Measurements from ENCODE around the gene ELMO3.

Gene ELMO3

DNA sequence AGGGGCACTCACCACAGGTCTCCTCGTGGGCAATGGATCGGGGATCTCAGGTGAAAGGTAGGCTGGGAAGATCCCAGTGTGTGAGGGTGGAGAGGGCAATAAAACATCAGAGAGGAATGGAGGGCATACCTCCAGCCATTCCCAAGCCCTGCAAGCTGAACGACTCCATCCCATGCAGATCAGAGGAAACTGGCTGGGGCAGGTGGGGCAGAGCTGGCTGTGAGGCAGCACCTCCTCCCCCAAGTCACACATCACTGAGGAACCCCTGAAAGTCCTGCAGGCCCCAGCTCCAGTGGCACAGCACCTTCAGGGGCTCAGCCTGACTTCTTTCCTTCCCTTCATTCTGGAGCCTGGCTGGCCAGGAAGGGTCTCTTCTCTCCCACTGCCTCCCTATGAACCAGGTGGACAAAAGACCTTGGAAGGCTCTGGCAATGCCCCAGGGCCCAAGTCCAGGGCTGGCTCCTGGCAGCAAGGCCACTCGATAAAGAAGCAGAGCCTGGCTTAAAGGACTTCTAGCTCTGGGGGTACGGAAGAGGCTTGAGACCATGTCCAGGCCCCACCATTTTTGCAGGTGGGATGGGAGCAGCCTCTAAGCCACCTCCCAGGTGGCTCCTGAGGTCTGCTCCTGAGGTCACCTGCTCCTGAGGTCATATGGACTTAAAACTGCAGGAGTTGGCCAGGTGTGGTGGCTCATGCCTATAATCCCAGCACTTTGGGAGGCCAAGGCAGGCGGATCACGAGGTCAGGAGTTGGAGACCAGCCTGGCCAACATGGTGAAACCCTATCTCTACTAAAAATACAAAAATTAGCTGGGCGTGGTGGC is 14.5 kb downstream of the ELMO3 start:
- no peak overlapping the region for H2AFZ ChIP-seq (ENCODE audit: low read depth, low read length)
- no peak overlapping the region for H3K4me3 ChIP-seq (ENCODE audit: low read length)
- H3K27me3 ChIP-seq (ENCODE audit: insufficient read depth, low read length) = no peaks in the 10 kb centered on the region
- H3K36me3 ChIP-seq (ENCODE audit: insufficient read depth, low read length) = peaks cover 18% of the 10 kb centered on the region
- no peaks in the 10 kb centered on the region for H3K4me1 ChIP-seq (ENCODE audit: insufficient read depth, low read length)
- H3K9me3 ChIP-seq (ENCODE audit: low read length) = no peaks in the 10 kb centered on the region

DNA sequence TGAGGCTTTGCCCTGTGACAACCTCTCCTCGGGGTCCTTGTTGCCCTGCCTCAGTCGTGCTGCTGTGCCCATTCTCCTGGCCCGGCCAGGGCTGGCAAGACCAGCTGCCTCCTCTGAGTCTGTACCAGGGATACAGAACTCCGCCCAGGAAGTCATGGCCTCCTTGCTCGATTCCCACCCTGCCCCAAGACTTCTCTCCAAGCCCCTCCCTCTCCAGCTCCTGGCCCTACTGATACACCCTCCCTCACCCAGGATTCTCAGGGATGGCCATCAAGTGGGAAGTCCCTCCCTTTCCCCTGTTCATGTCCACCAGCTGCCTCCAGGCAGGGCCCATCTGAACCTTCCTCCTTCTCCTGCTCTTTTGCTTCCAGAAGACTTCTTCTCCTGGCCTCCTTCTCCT is 16.8 kb downstream of the ELMO3 start:
- H3K9me3 ChIP-seq (ENCODE audit: low read length) = no peaks in the 10 kb centered on the region
- H3K36me3 ChIP-seq (ENCODE audit: insufficient read depth, low read length) = peaks cover 15% of the 10 kb centered on the region
- H3K27me3 ChIP-seq (ENCODE audit: insufficient read depth, low read length) = no peaks in the 10 kb centered on the region
- no peak overlapping the region for H2AFZ ChIP-seq (ENCODE audit: low read depth, low read length)
- H3K4me1 ChIP-seq (ENCODE audit: insufficient read depth, low read length) = no peaks in the 10 kb centered on the region
- no peak overlapping the region for H3K4me3 ChIP-seq (ENCODE audit: low read length)

DNA sequence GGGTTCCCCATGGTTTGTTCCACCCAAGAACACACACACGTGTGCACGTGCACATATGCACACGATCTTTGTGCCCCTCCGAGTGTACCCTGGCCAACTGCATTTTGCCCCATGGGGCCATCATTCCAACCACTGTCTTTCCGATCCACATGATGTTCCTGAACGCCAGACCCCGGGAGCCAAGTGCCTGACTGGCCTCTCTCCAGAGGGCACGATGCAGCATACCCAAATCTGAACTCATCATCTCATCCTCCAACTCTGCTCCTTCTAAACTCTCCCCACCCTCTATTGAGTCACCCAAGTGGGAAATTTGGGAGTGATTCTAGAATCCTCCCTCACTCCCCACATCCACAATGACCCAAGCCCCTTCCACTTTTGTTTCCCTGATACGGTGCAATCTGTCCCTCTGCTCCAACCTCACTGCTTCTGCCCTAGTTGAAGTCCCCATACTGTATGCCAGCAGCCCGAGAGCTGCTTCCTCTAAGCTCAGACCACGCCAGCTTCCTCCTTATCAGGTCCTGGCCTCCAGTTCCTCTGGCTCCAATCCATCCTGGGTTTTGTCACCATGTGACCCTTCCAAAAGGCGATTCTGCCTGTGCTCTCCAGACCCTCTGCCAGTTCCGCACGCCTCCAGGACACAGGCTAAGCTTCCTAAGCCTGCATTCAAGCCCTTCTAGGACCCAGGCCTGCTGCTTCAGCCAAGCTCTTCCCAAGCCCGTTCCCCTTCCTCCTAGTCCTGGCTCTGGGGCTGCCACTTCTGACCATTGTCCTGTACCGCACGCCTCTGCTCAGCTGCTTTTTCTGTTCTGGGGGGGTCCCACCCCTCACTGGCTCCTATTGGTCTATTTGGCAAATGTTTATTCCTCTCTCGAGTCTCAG is 17.9 kb downstream of the ELMO3 start:
- H3K4me3 ChIP-seq (ENCODE audit: low read length) = no peak overlapping the region
- H3K27me3 ChIP-seq (ENCODE audit: insufficient read depth, low read length) = no peaks in the 10 kb centered on the region
- no peak overlapping the region for H2AFZ ChIP-seq (ENCODE audit: low read depth, low read length)
- H3K36me3 ChIP-seq (ENCODE audit: insufficient read depth, low read length) = peaks cover 10% of the 10 kb centered on the region
- H3K4me1 ChIP-seq (ENCODE audit: insufficient read depth, low read length) = no peaks in the 10 kb centered on the region
- H3K9me3 ChIP-seq (ENCODE audit: low read length) = no peaks in the 10 kb centered on the region

DNA sequence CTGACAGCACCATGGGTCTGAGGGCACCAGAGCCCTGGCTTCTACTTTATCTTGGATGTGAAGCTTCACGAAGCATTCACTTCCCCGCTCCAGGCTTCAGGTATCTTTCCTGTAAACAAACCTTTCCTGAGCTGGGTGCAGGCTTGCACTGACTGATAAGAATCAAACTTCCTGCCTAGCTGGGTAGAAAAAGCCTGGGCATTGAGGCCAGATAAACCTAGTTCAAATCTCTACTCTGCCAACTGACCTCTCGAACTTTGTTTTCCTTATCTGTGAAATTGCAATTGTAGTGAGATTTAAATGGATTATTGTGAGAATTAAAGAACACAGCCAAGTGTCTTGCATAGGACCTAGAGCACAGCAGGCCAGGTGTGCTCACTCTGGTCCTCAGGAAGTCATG is 25.1 kb downstream of the ELMO3 start:
- H3K4me3 ChIP-seq (ENCODE audit: low read length) = no peak overlapping the region
- peaks cover 21% of the 10 kb centered on the region for H3K4me1 ChIP-seq (ENCODE audit: insufficient read depth, low read length)
- no peaks in the 10 kb centered on the region for H3K9me3 ChIP-seq (ENCODE audit: low read length)

DNA sequence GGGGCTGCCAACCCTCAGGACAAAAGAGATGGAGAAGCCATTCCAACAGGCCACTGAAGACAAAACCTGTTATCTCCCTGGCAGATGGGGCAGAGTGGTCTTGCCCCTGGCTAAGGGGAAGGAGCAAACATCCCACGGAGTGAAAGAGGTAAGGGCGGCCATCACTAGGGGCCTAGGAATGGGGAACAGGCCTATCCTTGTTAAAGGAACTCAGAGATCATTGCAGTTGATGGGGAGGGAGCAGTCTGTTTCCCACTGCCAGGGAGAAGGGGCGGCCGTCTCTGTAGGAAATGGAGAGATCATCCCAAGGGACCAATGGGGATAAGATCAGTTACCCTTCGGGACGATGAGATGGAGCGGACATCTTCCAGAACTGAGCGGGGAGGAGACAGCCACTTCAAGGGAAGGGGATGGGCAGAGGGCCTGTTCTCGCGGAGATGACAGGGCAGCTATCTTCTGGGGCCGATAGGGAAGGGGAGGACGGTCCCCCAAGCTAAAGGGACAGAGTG is 27.4 kb downstream of the ELMO3 start:
- H3K9me3 ChIP-seq (ENCODE audit: low read length) = no peaks in the 10 kb centered on the region
- H3K36me3 ChIP-seq (ENCODE audit: insufficient read depth, low read length) = peaks cover 33% of the 10 kb centered on the region
- peak overlapping the region; percentile 80 for H3K4me3 ChIP-seq (ENCODE audit: low read length)
- no peaks in the 10 kb centered on the region for H3K27me3 ChIP-seq (ENCODE audit: insufficient read depth, low read length)
- peak overlapping the region; percentile 18 for H2AFZ ChIP-seq (ENCODE audit: low read depth, low read length)
- H3K4me1 ChIP-seq (ENCODE audit: insufficient read depth, low read length) = peaks cover 21% of the 10 kb centered on the region

More for the DNA sequence above, 25.1 kb downstream of the ELMO3 start:
- H3K27me3 ChIP-seq (ENCODE audit: insufficient read depth, low read length) = no peaks in the 10 kb centered on the region
- H2AFZ ChIP-seq (ENCODE audit: low read depth, low read length) = no peak overlapping the region
- peaks cover 10% of the 10 kb centered on the region for H3K36me3 ChIP-seq (ENCODE audit: insufficient read depth, low read length)

DNA sequence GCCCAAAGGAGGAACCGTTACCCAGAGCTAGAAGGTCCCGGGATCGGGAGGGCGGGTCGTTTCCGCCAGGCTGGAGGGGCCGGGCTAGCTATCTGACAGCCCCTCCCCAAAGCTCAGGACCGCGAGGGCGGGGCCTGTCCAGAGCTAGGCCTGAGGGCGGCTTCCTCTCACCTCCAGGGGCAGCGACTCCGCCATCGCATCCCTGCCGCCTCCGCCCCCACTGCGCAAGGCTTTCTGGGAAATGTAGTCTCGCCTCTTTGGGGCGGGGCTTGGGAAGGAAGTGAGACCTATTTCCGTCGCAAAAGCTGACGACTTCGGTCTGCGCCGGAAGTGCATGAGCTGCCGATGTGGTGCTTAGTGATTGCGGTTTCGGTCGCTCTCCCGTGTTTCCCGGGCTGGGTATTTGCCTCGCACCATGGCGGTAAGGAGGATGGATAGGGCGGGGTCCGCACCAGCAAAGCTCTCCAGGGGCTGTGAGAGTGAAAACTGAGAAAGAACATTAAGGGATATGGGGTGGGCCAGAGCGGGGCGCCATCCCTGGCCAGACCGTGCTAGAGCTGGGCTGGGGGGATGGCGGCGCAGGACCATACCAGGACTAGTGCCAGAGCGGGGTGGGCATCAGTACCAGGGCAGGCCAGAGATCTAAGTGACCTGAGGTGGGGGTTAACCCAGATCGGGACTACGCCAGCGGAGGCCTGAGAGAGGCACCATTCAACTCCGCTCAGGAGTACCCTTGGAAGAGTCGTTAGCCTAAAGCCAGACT is 28.1 kb downstream of the ELMO3 start, which contains the start of gene TMEM208:
Gene TMEM208, plus strand, starts transcription at position 327 of the 763 bp plus-strand sequence. Its CDS starts 89 bp downstream, at position 416.
- Histone ChIP-seq H3K36me3 (ENCODE audit: insufficient read depth, low read length) (peaks cover 40% of the 10 kb centered on the region), H3K27me3 (ENCODE audit: insufficient read depth, low read length) (no peaks in the 10 kb centered on the region), H2AFZ (ENCODE audit: low read depth, low read length) (peak within 1 kb of the TSS; percentile 57), H3K9me3 (ENCODE audit: low read length) (no peaks in the 10 kb centered on the region), H3K4me1 (ENCODE audit: insufficient read depth, low read length) (peaks cover 21% of the 10 kb centered on the region), H3K4me3 (ENCODE audit: low read length) (peak within 1 kb of the TSS; percentile 80)

DNA sequence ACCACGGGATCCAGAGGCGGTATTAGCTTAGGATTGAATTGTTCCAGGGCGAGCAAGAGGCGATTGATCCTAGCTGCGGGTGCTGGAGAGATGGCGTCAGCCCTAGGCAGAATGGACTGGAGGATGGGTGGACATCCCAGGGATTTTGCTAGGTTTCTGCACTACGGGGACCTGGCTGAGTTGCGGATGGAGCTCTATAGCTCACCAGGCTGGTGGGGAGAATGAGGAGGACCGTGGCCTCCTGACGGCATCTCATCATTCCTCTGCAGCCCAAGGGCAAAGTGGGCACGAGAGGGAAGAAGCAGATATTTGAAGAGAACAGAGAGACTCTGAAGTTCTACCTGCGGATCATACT is 28.6 kb downstream of the ELMO3 start:
- Histone ChIP-seq H3K27me3 (ENCODE audit: insufficient read depth, low read length) (no peaks in the 10 kb centered on the region), H3K4me1 (ENCODE audit: insufficient read depth, low read length) (peaks cover 21% of the 10 kb centered on the region), H3K9me3 (ENCODE audit: low read length) (no peaks in the 10 kb centered on the region), H3K4me3 (ENCODE audit: low read length) (peak overlapping the region; percentile 80), H3K36me3 (ENCODE audit: insufficient read depth, low read length) (peaks cover 40% of the 10 kb centered on the region), H2AFZ (ENCODE audit: low read depth, low read length) (peak overlapping the region; percentile 57)

DNA sequence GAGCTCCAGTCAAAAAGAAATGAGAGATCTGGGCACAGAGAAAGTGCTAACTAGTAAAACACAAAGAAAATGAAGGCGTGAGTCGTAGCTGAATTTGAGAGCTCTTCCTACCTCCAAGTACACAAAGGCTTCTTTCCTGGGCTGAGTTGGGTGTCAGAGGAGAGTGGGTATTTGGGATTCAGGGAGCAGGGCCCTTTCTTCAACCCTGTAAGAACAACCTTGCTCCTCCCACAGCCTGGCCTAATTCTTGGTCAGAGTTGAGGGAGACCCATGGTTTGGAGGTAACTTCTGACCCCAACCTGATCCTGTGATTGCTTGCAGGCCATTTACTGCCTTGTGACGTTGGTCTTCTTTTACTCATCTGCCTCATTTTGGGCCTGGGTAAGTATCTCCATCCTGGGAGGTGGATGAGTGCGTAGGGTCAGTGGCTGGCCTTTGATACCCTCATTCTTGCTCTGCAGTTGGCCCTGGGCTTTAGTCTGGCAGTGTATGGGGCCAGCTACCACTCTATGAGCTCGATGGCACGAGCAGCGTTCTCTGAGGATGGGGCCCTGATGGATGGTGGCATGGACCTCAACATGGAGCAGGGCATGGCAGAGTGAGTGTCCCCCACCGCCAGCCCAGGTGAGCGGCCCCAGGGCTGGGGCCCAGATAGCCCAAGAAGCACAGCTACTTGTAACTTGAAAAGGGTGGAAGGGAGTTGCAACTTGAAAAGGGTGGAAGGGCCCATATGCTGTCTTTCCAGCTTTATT is 29.3 kb downstream of the ELMO3 start:
- Histone ChIP-seq H3K4me3 (ENCODE audit: low read length) (peak overlapping the region; percentile 80), H3K27me3 (ENCODE audit: insufficient read depth, low read length) (no peaks in the 10 kb centered on the region), H3K36me3 (ENCODE audit: insufficient read depth, low read length) (peaks cover 37% of the 10 kb centered on the region), H3K9me3 (ENCODE audit: low read length) (no peaks in the 10 kb centered on the region), H3K4me1 (ENCODE audit: insufficient read depth, low read length) (peaks cover 21% of the 10 kb centered on the region), H2AFZ (ENCODE audit: low read depth, low read length) (no peak overlapping the region)

DNA sequence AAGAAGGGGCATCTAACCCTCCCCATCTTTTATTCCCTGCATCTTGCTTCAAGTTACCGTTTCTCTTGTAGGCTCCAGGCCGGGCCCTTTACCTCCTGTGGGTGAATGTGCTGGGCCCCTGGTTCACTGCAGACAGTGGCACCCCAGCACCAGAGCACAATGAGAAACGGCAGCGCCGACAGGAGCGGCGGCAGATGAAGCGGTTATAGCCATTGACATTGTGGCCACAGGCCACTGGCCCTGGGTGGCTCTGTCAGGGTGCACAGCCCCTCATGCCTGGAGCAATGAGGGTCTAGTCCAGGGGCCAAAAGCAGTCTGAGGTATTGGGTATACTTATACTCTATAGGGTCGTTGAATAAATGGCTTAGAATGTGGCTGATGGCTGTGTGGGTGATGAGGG is 30.0 kb downstream of the ELMO3 start:
- H3K9me3 ChIP-seq (ENCODE audit: low read length) = no peaks in the 10 kb centered on the region
- peaks cover 40% of the 10 kb centered on the region for H3K36me3 ChIP-seq (ENCODE audit: insufficient read depth, low read length)
- peaks cover 21% of the 10 kb centered on the region for H3K4me1 ChIP-seq (ENCODE audit: insufficient read depth, low read length)
- H3K27me3 ChIP-seq (ENCODE audit: insufficient read depth, low read length) = no peaks in the 10 kb centered on the region
- no peak overlapping the region for H2AFZ ChIP-seq (ENCODE audit: low read depth, low read length)
- no peak overlapping the region for H3K4me3 ChIP-seq (ENCODE audit: low read length)

DNA sequence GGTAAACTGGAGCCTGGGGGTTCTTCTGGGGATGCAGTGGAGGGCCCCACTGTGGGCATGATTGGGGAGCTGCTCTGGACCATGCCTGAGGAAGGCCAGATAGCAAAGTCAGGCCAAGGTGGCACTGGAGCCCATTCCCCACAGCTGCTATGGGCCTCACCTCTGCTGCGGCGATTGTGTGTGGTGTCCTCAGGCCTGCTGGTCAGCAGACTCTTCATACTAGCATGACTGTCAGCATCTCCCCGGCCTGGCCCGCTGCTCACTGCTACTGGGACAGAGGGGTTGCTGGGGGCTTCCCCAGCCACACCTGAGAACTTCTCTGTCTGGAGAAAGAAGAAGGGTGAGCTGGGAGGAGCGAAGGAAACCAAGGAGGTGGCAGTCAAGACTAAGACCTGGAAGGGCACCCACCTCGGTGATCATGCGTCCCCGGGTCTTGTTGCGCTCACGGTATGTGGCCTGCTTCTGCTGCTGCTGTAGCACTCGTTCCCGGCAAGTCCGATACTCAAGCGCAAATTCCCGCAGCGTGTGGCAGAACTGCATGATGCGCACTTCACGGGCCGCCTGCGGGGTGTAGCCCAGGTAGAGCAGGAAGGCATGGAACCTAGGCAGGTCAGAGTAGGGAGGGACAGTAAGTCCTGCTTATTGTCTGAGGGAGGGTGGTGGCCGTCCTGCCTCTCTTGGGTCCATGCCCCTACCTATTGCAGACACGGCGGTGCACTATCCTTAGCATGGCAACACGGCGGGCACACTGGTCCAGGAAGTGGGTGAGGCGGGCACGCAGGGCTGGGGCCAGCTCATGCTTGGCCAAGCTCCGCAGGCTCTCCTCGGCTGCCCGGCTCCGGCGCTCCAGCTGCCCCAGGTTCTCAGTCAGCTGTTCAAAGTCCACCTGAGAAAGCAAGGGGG is 31.2 kb downstream of the ELMO3 start:
- peaks cover 40% of the 10 kb centered on the region for H3K36me3 ChIP-seq (ENCODE audit: insufficient read depth, low read length)
- H2AFZ ChIP-seq (ENCODE audit: low read depth, low read length) = no peak overlapping the region
- no peak overlapping the region for H3K4me3 ChIP-seq (ENCODE audit: low read length)
- no peaks in the 10 kb centered on the region for H3K9me3 ChIP-seq (ENCODE audit: low read length)
- H3K27me3 ChIP-seq (ENCODE audit: insufficient read depth, low read length) = no peaks in the 10 kb centered on the region
- peaks cover 21% of the 10 kb centered on the region for H3K4me1 ChIP-seq (ENCODE audit: insufficient read depth, low read length)

DNA sequence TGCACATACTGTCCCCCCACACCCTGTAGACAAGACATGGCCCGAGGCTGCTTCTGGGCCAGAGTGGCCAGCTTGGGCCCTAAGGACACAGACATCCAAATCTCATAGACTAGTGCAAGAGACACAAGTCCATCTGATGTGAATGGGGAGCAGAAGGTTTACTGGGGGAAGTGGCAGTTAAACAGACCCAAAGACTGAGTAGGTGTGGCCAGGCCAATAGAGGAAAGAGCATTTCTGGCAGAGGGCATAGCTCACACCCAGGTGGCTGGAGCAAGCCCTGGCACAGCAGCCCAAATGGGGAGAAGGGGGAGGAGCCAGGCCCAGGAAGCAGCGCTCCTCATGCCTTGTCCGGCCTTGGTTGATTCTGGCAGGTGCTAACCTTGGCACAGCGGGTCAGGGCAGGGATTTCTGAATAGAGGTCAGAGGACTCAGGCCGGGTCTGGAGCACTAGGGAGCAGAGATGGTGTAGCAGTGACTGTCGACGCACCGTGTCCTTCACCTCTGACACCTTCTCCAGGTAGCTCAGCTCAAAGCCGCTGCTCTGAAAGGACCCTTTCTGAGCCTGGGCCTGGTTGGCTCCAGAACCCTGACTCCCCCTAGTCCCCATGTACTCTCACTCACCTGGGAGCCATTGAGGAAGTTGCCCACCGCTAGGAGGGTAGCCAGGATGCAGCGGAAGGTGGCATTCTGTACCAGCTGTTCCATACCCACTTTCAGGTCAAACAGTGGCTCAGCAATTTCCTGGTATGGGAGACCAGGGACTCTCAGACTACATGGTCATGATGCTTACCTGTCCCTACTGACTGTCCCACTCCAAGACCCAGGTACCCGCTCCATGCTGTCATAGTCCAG is 32.1 kb downstream of the ELMO3 start:
- H3K4me1 ChIP-seq (ENCODE audit: insufficient read depth, low read length) = peaks cover 14% of the 10 kb centered on the region
- no peak overlapping the region for H2AFZ ChIP-seq (ENCODE audit: low read depth, low read length)
- H3K36me3 ChIP-seq (ENCODE audit: insufficient read depth, low read length) = peaks cover 42% of the 10 kb centered on the region
- no peaks in the 10 kb centered on the region for H3K9me3 ChIP-seq (ENCODE audit: low read length)
- H3K27me3 ChIP-seq (ENCODE audit: insufficient read depth, low read length) = no peaks in the 10 kb centered on the region
- H3K4me3 ChIP-seq (ENCODE audit: low read length) = no peak overlapping the region
